HG02870 (cell line): ENCODE results near the gene MUC5AC.
"Not testable (repeated sequence)": the region's sequence is repeated elsewhere in the genome, so short reads cannot be mapped to it uniquely, and the experiment has no call there.

Experiments used
- ATAC-seq: cut with Tn5 transposase; IDR thresholded peaks from one replicate; pipeline ENCODE4 v1.9.1; 2021; ENCODE audit warnings: mild to moderate bottlenecking, moderate library complexity; ENCODE audit not compliant: unreplicated experiment

MUC5AC gene

DNA sequence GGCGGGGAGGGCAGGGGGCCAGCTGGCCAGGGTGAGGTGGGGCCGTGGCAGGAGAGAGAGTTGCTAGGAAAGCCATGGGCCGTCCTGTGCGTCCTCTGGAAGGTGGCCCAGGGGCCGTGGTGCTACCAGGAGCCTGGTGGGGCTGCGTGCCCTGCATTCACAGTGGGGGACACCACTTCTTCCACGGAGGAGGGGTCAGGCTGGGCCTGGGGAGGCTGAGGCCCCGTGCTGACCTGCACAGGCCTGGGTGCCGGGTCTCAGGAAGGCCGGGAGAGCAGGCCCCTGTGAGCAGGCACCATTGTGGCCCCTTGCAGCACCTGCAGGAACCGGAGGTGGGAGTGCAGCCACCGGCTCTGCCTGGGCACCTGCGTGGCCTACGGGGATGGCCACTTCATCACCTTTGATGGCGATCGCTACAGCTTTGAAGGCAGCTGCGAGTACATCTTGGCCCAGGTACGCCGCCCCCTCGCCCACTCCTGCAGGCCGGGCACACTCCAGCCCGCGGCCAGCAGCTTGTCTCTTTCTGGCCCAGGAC is 77.1 kb downstream of the MUC5AC start:
- ATAC-seq: no peak

- ATAC-seq: no peak
These were observed 77.7 kb downstream of the MUC5AC start for GRCh38 chr11:1235306-1235900.

DNA sequence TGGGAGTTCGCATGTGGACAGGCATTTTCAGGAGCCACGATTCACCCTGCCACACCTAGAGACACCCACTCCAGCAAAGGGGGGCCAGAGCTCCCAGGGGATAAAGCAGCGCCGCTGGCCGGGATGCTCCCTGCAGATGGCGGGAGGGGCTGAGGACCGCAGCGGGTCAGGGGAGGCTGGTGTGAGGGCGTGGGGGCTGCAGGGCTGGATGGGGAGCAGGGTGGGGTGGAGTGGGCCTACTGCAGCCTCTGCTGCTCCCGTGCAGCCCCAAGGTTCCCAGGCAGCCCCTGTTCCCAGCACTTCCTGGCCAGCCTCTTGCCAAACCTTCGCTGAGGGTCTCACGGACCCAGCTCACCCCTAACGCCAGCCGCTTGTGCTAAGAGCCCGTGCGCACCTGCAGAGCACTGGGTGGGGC is 78.2 kb downstream of the MUC5AC start:
- no peak for ATAC-seq

- no peak for ATAC-seq
These were observed 78.8 kb downstream of the MUC5AC start for GRCh38 chr11:1236316-1237127.

DNA sequence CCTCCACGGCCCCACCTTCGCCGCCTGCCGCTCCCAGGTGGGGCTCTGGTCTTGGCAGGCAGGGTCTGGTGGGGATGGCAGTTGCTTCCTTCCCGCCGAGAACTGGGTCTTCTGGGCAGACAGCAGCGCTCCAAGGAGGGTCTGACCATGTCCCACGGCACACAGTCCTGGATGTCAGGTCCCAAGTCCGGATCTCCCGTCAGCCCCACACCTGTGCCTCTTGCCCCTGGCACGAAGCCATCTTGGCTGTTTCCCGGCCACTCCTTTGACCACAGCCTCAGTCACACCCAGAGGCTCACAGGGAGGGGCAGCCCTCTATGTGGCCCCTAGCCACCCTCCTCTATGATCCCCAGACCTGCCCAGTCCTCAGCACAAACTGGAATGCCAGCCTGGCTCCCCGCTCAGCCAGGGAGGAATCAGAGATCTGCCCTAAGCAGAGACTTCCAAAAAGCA is 79.4 kb downstream of the MUC5AC start:
- no peak for ATAC-seq

GRCh38 chr11:1237851-1238250 is 80.1 kb downstream of the MUC5AC start:
- ATAC-seq: no peak

DNA sequence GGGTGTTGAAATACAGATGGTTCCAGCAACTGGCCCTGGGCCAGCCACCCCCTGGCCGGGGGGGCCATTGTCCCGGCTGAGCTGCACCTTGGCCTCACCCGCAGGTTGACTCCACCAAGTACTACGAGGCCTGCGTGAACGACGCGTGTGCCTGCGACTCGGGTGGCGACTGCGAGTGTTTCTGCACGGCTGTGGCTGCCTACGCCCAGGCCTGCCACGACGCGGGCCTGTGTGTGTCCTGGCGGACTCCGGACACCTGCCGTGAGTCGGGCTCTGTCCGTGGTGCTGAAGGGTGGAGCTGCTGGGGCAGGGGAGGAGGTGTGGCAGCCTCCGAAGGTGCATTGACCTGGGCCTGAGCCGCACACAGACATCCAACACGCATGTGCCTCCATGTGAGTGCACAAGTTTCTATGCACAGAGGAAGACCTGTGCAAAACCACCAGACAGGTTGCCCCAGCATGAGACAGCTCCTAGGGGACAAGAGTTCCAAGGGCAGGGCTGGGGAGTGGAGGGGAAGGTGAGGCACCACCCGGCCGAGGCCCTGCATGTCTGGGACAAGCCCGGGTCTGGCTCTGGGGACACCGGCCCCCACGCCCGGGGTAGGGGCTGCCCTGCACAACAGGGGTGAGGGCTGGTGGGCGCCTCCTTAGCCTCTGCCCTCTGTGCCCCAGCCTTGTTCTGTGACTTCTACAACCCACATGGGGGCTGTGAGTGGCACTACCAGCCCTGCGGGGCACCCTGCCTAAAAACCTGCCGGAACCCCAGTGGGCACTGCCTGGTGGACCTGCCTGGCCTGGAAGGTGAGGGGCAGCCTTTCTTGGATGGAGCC is 81.2 kb downstream of the MUC5AC start:
- no peak for ATAC-seq

- no peak for ATAC-seq
These were observed 81.9 kb downstream of the MUC5AC start for GRCh38 chr11:1239596-1240205.

DNA sequence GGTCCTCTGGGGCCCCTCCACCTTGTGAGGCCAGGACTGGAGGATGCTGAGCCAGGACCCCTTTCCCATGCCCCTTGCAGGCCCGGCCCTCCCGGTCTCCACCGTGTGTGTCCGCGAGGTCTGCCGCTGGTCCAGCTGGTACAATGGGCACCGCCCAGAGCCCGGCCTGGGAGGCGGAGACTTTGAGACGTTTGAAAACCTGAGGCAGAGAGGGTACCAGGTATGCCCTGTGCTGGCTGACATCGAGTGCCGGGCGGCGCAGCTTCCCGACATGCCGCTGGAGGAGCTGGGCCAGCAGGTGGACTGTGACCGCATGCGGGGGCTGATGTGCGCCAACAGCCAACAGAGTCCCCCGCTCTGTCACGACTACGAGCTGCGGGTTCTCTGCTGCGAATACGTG is 83.0 kb downstream of the MUC5AC start:
- no peak for ATAC-seq

GRCh38 chr11:1241706-1242105 is 84.0 kb downstream of the MUC5AC start:
- ATAC-seq: no peak

GRCh38 chr11:1242289-1242688 is 84.5 kb downstream of the MUC5AC start:
- ATAC-seq: no peak

GRCh38 chr11:1242751-1243150 is 85.0 kb downstream of the MUC5AC start:
- not testable (repeated sequence) for ATAC-seq

GRCh38 chr11:1243521-1243920 is 85.8 kb downstream of the MUC5AC start:
- ATAC-seq: not testable (repeated sequence)

GRCh38 chr11:1244557-1244956 is 86.8 kb downstream of the MUC5AC start:
- ATAC-seq: not testable (repeated sequence)

DNA sequence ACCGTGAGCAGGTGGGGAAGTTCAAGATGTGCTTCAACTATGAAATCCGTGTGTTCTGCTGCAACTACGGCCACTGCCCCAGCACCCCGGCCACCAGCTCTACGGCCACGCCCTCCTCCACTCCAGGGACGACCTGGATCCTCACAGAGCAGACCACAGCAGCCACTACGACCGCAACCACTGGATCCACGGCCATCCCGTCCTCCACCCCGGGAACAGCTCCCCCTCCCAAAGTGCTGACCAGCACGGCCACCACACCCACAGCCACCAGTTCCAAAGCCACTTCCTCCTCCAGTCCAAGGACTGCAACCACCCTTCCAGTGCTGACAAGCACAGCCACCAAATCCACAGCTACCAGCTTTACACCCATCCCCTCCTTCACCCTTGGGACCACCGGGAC is 88.0 kb downstream of the MUC5AC start:
- ATAC-seq: not testable (repeated sequence)

DNA sequence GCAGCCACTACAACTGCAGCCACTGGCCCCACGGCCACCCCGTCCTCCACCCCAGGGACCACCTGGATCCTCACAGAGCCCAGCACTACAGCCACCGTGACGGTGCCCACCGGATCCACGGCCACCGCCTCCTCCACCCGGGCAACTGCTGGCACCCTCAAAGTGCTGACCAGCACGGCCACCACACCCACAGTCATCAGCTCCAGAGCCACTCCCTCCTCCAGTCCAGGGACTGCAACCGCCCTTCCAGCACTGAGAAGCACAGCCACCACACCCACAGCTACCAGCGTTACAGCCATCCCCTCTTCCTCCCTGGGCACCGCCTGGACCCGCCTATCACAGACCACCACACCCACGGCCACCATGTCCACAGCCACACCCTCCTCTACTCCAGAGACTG is 88.5 kb downstream of the MUC5AC start:
- not testable (repeated sequence) for ATAC-seq

DNA sequence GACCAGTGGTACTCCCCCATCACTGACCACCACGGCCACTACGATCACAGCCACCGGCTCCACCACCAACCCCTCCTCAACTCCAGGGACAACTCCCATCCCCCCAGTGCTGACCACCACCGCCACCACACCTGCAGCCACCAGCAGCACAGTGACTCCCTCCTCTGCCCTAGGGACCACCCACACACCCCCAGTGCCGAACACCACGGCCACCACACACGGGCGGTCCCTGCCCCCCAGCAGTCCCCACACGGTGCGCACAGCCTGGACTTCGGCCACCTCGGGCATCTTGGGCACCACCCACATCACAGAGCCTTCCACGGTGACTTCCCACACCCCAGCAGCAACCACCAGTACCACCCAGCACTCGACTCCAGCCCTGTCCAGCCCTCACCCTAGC is 89.3 kb downstream of the MUC5AC start:
- ATAC-seq: not testable (repeated sequence)

DNA sequence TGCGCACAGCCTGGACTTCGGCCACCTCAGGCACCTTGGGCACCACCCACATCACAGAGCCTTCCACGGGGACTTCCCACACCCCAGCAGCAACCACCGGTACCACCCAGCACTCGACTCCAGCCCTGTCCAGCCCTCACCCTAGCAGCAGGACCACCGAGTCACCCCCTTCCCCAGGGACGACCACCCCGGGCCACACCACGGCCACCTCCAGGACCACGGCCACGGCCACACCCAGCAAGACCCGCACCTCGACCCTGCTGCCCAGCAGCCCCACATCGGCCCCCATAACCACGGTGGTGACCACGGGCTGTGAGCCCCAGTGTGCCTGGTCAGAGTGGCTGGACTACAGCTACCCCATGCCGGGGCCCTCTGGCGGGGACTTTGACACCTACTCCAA is 91.2 kb downstream of the MUC5AC start:
- not testable (repeated sequence) for ATAC-seq

DNA sequence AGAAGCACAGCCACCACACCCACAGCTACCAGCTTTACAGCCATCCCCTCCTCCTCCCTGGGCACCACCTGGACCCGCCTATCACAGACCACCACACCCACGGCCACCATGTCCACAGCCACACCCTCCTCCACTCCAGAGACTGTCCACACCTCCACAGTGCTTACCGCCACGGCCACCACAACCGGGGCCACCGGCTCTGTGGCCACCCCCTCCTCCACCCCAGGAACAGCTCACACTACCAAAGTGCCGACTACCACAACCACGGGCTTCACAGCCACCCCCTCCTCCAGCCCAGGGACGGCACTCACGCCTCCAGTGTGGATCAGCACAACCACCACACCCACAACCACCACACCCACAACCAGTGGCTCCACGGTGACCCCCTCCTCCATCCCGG is 92.7 kb downstream of the MUC5AC start:
- not testable (repeated sequence) for ATAC-seq
